ENCODE data around the gene LRCH3. TPM values are rescaled to one million over a fixed set of nuclear protein-coding genes. Genes with fewer than 3 reads are reported as not detected.

LRCH3 gene
- total and polyA plus RNA-seq, 7 donors = 4.8 to 154 (median 44.7) TPM

GRCh38 chr3:197888511-197888910 lies 97.5 kb downstream of the LRCH3 start:
- Histone ChIP-seq H3K4me1 (no peaks in the 10 kb centered on the region), H3K36me3 (peaks cover 0 to 37% (median 9%) of the 10 kb centered on the region in 4 donors), H3K27me3 (no peaks in the 10 kb centered on the region), H3K9me3 (no peaks in the 10 kb centered on the region), H3K27ac (no peak overlapping the region), H3K4me3 (no peak overlapping the region)
- no peak for DNase-seq
- intact Hi-C loops (cut with DNase I) = no loop called here
- TF ChIP-seq POLR2AphosphoS5 (IDR thresholded peaks at IDR 0.05) (no peak), EP300 (IDR thresholded peaks at IDR 0.05) (no peak), POLR2A (IDR thresholded peaks at IDR 0.05) (no peak), CTCF (IDR thresholded peaks at IDR 0.05) (no peak)
- WGBS, 2 donors = 89 to 92% methylated on average over 1 of the region's 1 CpG

- WGBS, 2 donors = 95 to 96% methylated on average over 9 of the region's 9 CpGs
- H3K4me3 ChIP-seq = no peak overlapping the region
- TF ChIP-seq POLR2A (IDR thresholded peaks at IDR 0.05) (no peak), POLR2AphosphoS5 (IDR thresholded peaks at IDR 0.05) (no peak), CTCF (IDR thresholded peaks at IDR 0.05) (no peak), EP300 (IDR thresholded peaks at IDR 0.05) (no peak)
- H3K4me1 ChIP-seq = no peaks in the 10 kb centered on the region
- H3K27ac ChIP-seq = no peak overlapping the region
- intact Hi-C loops (cut with DNase I) = no loop called here
- no peaks in the 10 kb centered on the region for H3K27me3 ChIP-seq
- peaks cover 0 to 28% (median 2%) of the 10 kb centered on the region in 4 donors for H3K36me3 ChIP-seq
- no peak for DNase-seq
- no peaks in the 10 kb centered on the region for H3K9me3 ChIP-seq
These were observed 98.3 kb downstream of the LRCH3 start for GRCh38 chr3:197889204-197889930.

GRCh38 chr3:197890693-197891092 lies 99.6 kb downstream of the LRCH3 start:
- TF ChIP-seq EP300 (IDR thresholded peaks at IDR 0.05) (no peak), CTCF (IDR thresholded peaks at IDR 0.05) (no peak), POLR2A (IDR thresholded peaks at IDR 0.05) (no peak), POLR2AphosphoS5 (IDR thresholded peaks at IDR 0.05) (no peak)
- WGBS, 2 donors = 92 to 95% methylated on average over 4 of the region's 4 CpGs
- Histone ChIP-seq H3K4me3 (no peak overlapping the region), H3K4me1 (no peaks in the 10 kb centered on the region), H3K27ac (no peak overlapping the region), H3K36me3 (peaks cover 0 to 16% (median 0%) of the 10 kb centered on the region in 4 donors), H3K9me3 (no peaks in the 10 kb centered on the region), H3K27me3 (no peaks in the 10 kb centered on the region)
- intact Hi-C loops (cut with DNase I) = no loop called here
- no peak for DNase-seq

- intact Hi-C loops (cut with DNase I) = no loop called here
- Histone ChIP-seq H3K27me3 (no peaks in the 10 kb centered on the region), H3K27ac (no peak overlapping the region), H3K36me3 (peaks cover 0 to 9% (median 0%) of the 10 kb centered on the region in 4 donors), H3K4me3 (no peak overlapping the region), H3K9me3 (no peaks in the 10 kb centered on the region), H3K4me1 (no peaks in the 10 kb centered on the region)
- DNase-seq = no peak
- TF ChIP-seq CTCF (IDR thresholded peaks at IDR 0.05) (no peak), EP300 (IDR thresholded peaks at IDR 0.05) (no peak), POLR2AphosphoS5 (IDR thresholded peaks at IDR 0.05) (no peak), POLR2A (IDR thresholded peaks at IDR 0.05) (no peak)
- WGBS, 2 donors = 93 to 94% methylated on average over 5 of the region's 5 CpGs
These were observed 101.1 kb downstream of the LRCH3 start for GRCh38 chr3:197892162-197892561.

GRCh38 chr3:197896421-197896820 lies 105.4 kb downstream of the LRCH3 start:
- H3K4me3 ChIP-seq = no peak overlapping the region
- no peaks in the 10 kb centered on the region for H3K9me3 ChIP-seq
- no peak overlapping the region for H3K27ac ChIP-seq
- intact Hi-C loops (cut with DNase I) = no loop called here
- 92 to 93% methylated on average over 3 of the region's 3 CpGs for WGBS, 2 donors
- H3K4me1 ChIP-seq = no peaks in the 10 kb centered on the region
- H3K27me3 ChIP-seq = no peaks in the 10 kb centered on the region
- H3K36me3 ChIP-seq = no peaks in the 10 kb centered on the region
- TF ChIP-seq POLR2AphosphoS5 (IDR thresholded peaks at IDR 0.05) = no peak
- no peak for TF ChIP-seq EP300 (IDR thresholded peaks at IDR 0.05)
- TF ChIP-seq CTCF (IDR thresholded peaks at IDR 0.05) = no peak
- no peak for TF ChIP-seq POLR2A (IDR thresholded peaks at IDR 0.05)
- DNase-seq = no peak
